HepG2 (cell line): ENCODE measurements around the gene CDIP1. TPM values are rescaled to one million over a fixed set of nuclear protein-coding genes. Genes with fewer than 3 reads are reported as not detected.

ENCODE experiments used
- ATAC-seq: fragments of 200-7000 bp; cut with Tn5 transposase; 3 replicates; pipeline ENCODE4 v1.9.1; 2020; ENCODE audit warnings: mild to moderate bottlenecking, moderate library complexity
- BruUV-seq: library from RNA; stranded (reverse); fragments of 400-500 nt; replicated peaks from 2 replicates; lab custom pipeline; 2021; lab: Mats Ljungman, UMichigan
- CTCF ChIA-PET: fragments of 300-600 bp; formaldehyde crosslinking; extraction: SDS; loops from one replicate; lab custom pipeline; 2021; ENCODE audit warnings: low total read pairs, inconsistent platforms, low intra/inter-chr PET ratio; lab: Yijun Ruan, JAX
- POLR2A ChIA-PET: fragments of 350-600 bp; sonication (Branson Sonifier 250); formaldehyde crosslinking; loops from one replicate; lab custom pipeline; 2020; ENCODE audit warnings: antibody characterized with exemption, inconsistent platforms; lab: Yijun Ruan, JAX
- DNase-seq: peaks from one replicate; pipeline ENCODE4 v3.0.0-alpha.2; 2015; ENCODE audit warnings: low spot score
- FAIRE-seq: peaks from 3 replicates; lab custom pipeline; 2011; peaks lifted over from hg19 to GRCh38; lab: Jason Lieb, UNC
- H2AFZ ChIP-seq: one replicate; pipeline ENCODE4 v1.6.1; 2011; ENCODE audit warnings: low read length, inconsistent platforms
- H3K27ac ChIP-seq: fragments of 300-600 bp; 3 replicates; pipeline ENCODE4 v1.8.0; 2011; ENCODE audit warnings: mixed run types, mild to moderate bottlenecking, mixed read lengths, low read length, inconsistent platforms; ENCODE audit not compliant: insufficient read depth; ENCODE audit errors: extremely low read length
- H3K27me3 ChIP-seq, 2 experiments: fragments of 200-600 bp in 1 of 2; 2 replicates in 1 of 2; 3 replicates in 1 of 2; pipeline versions ENCODE4 v1.6.0 to v1.8.0; 2011; ENCODE audit warnings: low read length in 2 of 2, mild to moderate bottlenecking in 2 of 2, moderate library complexity in 2 of 2, inconsistent platforms in 1 of 2; ENCODE audit not compliant: insufficient read depth in 2 of 2, control insufficient read depth in 1 of 2
- H3K36me3 ChIP-seq, 2 experiments: fragments of 200-600 bp in 1 of 2; replicated peaks in 1 of 2; 2 replicates in 1 of 2; 3 replicates in 1 of 2; pipeline versions ENCODE4 v1.5.1 to v1.8.0; 2011; ENCODE audit warnings: low read length in 2 of 2, inconsistent platforms in 1 of 2; ENCODE audit not compliant: insufficient read depth in 2 of 2, control insufficient read depth in 1 of 2
- H3K4me1 ChIP-seq: 2 replicates; pipeline ENCODE4 v1.5.1; 2012; ENCODE audit warnings: low read length, inconsistent platforms; ENCODE audit not compliant: insufficient read depth
- H3K4me2 ChIP-seq: 2 replicates; pipeline ENCODE4 v1.6.0; 2011; ENCODE audit warnings: low read depth, low read length, inconsistent platforms
- H3K4me3 ChIP-seq, 3 experiments: fragments of 200-600 bp in 1 of 3; sonication (generic), shearing (Covaris generic) in 1 of 3; replicated peaks in 1 of 3; 2 replicates each; pipeline ENCODE4 v1.5.1; 2011 to 2016; ENCODE audit warnings: low read length in 3 of 3, inconsistent platforms in 2 of 3, low read depth in 2 of 3, mild to moderate bottlenecking in 2 of 3, control low read depth in 1 of 3, mixed read lengths in 1 of 3; ENCODE audit not compliant: insufficient read depth in 1 of 3
- H3K79me2 ChIP-seq: one replicate; pipeline ENCODE4 v1.6.1; 2011; ENCODE audit warnings: low read length, inconsistent platforms; ENCODE audit not compliant: insufficient read depth
- H3K9ac ChIP-seq: 2 replicates; pipeline ENCODE4 v1.6.0; 2011; ENCODE audit warnings: mild to moderate bottlenecking, low read depth, low read length, inconsistent platforms; ENCODE audit not compliant: insufficient read depth
- H3K9me3 ChIP-seq: 2 replicates; pipeline ENCODE4 v1.5.1; 2012; ENCODE audit warnings: mild to moderate bottlenecking, low read length
- H4K20me1 ChIP-seq: 2 replicates; pipeline ENCODE4 v1.6.0; 2011; ENCODE audit warnings: inconsistent platforms, mild to moderate bottlenecking, low read length, moderate library complexity; ENCODE audit not compliant: insufficient read depth
- HNRNPK ChIP-seq: fragments of 200-400 bp; formaldehyde crosslinking; IDR thresholded peaks from 2 replicates; pipeline ENCODE4 v1.6.1; 2018; ENCODE audit warnings: low read length, low read depth, moderate library complexity, mild to moderate bottlenecking; ENCODE audit not compliant: poor library complexity, severe bottlenecking
- PAF1 ChIP-seq: IDR thresholded peaks from 2 replicates; pipeline ENCODE4 v1.6.1; 2016; ENCODE audit warnings: missing genetic modification reagents, missing compliant biosample characterization
- YEATS4 ChIP-seq: sonication (generic); formaldehyde crosslinking; IDR thresholded peaks from 2 replicates; pipeline ENCODE4 v1.4.0; 2020; ENCODE audit warnings: missing genetic modification reagents, borderline replicate concordance
- WGBS: methylation state at CpG from one replicate; pipeline ENCODE4 v1.1.6; 2017; ENCODE audit warnings: low lambda C conversion rate; 5-methylcytosine and 5-hydroxymethylcytosine counted together
- in situ Hi-C: cut with HindIII; loops from 2 replicates; pipeline ENCODE4 v1.10.0; 2017; ENCODE audit warnings: low pct_unique_long_range_greater_than_20kb; ENCODE audit not compliant: extremely low pct_ligation_motif_present
- intact Hi-C: fragments of 100-400 bp; cut with micrococcal nuclease; formaldehyde crosslinking; loops from one replicate; pipeline ENCODE4 v1.10.0; 2022; ENCODE audit not compliant: unreplicated experiment
- polyA plus RNA-seq, 8 experiments: library from polyadenylated mRNA; depleted of rRNA in 3 of 8; stranded (reverse) in 7 of 8; unstranded in 1 of 8; fragments of >200 nt; fragmentation: Illumina TruSeq in 4 of 8; extraction: Trizol in 4 of 8; gene quantifications; 2 replicates each; pipeline versions ENCODE4 v1.2.1 to v1.2.3, GENCODE V29; 2011 to 2016; ENCODE audit warnings: low read depth in 4 of 8, missing spikeins in 1 of 8, mixed read lengths in 1 of 8; ENCODE audit not compliant: insufficient read depth in 1 of 8
- total RNA-seq, 5 experiments: library from RNA; depleted of rRNA; stranded (reverse); fragments of >200 nt; fragmentation: Illumina TruSeq; extraction: Trizol; gene quantifications; 2 replicates each; pipeline ENCODE4 v1.2.3, GENCODE V29; 2016; ENCODE audit warnings: low read depth in 1 of 5
- TF ChIP-seq, protein P1 (sequence below): IDR thresholded peaks from 2 replicates; pipeline ENCODE4 v1.6.1; 2016
- TF ChIP-seq, protein P2 (sequence below): sonication (generic); formaldehyde crosslinking; conservative IDR thresholded peaks from 2 replicates; pipeline ENCODE4 v1.8.0; 2022; ENCODE audit warnings: low read depth, missing genetic modification reagents

Gene CDIP1
- total and polyA plus RNA-seq, 2 of the 13 experiments (the other 11 are each of a cell fraction or from before 2014, with no cell fraction given), result 31.2 to 56.7 TPM

DNA sequence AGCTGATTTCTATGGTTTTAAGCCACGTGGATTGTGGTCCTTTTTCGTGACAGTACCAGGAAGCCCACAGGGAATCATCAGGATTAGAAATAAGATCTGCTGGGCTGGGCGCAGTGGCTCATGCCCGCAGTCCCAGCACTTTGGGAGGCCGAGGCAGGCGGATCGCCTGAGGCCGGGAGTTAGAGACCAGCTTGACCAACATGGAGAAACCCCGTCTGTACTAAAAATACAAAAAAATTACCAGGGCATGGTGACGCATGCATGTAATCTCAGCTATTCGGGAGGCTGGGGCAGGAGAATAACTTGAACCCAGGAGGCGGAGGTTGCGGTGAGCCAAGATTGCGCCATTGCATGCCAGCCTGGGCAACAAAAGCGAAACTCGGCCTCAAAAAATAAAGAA lies 70.7 kb downstream of the CDIP1 start:
- Histone ChIP-seq H3K9me3 (no peaks in the 10 kb centered on the region), H3K4me2 (no peak overlapping the region), H3K4me1 (peaks cover 33% of the 10 kb centered on the region), H3K79me2 (no peaks in the 10 kb centered on the region), H2AFZ (no peak overlapping the region), H3K4me3 (no peak overlapping the region), H4K20me1 (no peaks in the 10 kb centered on the region), H3K27ac (no peak overlapping the region), H3K27me3 (no peaks in the 10 kb centered on the region), H3K9ac (no peak overlapping the region), H3K36me3 (peaks cover 0 to 12% of the 10 kb centered on the region in 2 experiments; a peak in 3 of 5 replicates)
- POLR2A ChIA-PET, result no interaction called here
- no peak for ATAC-seq
- WGBS, result 96% methylated on average over 16 of the region's 16 CpGs
- BruUV-seq, result no TSS peak
- DNase-seq, result no peak
- CTCF ChIA-PET, result no interaction called here
- in situ Hi-C loops (no loop called here), intact Hi-C loops (no loop called here)
- FAIRE-seq, result no peak
- TF ChIP-seq, protein P1, sequence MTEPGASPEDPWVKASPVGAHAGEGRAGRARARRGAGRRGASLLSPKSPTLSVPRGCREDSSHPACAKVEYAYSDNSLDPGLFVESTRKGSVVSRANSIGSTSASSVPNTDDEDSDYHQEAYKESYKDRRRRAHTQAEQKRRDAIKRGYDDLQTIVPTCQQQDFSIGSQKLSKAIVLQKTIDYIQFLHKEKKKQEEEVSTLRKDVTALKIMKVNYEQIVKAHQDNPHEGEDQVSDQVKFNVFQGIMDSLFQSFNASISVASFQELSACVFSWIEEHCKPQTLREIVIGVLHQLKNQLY (CRISPR knock-in tag), result no peak
- TF ChIP-seq, protein P2, sequence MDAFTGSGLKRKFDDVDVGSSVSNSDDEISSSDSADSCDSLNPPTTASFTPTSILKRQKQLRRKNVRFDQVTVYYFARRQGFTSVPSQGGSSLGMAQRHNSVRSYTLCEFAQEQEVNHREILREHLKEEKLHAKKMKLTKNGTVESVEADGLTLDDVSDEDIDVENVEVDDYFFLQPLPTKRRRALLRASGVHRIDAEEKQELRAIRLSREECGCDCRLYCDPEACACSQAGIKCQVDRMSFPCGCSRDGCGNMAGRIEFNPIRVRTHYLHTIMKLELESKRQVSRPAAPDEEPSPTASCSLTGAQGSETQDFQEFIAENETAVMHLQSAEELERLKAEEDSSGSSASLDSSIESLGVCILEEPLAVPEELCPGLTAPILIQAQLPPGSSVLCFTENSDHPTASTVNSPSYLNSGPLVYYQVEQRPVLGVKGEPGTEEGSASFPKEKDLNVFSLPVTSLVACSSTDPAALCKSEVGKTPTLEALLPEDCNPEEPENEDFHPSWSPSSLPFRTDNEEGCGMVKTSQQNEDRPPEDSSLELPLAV (CRISPR knock-in tag), result no peak
- TF ChIP-seq YEATS4 (CRISPR knock-in tag), result no peak
- TF ChIP-seq HNRNPK, result no peak
- TF ChIP-seq PAF1, result no peak
